ENCODE data around the gene DACH1. TPM values are rescaled to one million over a fixed set of nuclear protein-coding genes. Genes with fewer than 3 reads are reported as not detected.

Gene DACH1
- total RNA-seq, 1 experiment from 2014 or later, result 0.11 TPM

DNA sequence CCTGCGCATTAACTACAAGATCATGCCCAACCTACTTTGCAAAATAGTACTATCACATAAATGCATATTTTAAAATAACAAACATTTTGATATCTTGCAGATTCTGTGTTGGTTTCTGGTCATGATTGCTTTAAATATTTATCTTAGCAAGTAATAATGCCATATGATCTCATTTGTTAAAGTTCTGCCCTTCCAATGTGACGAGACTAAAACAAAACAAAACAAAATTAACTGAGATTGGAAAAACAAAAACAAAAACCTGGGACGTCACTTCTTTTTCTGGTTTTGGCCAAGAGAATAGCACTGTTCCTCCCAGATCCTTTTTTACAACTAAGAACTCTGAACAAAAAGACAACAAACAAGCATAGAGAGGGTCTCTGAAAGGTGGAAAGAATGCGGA, 436.3 kb downstream of the DACH1 start:
- BruUV-seq (replicated peaks), result no TSS peak
- intact Hi-C loops (cut with micrococcal nuclease; ENCODE audit: unreplicated experiment), result no loop called here
- Histone ChIP-seq H3K4me3 (ENCODE audit: low read depth, low read length, poor library complexity, severe bottlenecking) (no peak overlapping the region), H3K27ac (ENCODE audit: low read depth, low read length, poor library complexity, severe bottlenecking) (no peak overlapping the region), H3K36me3 (ENCODE audit: insufficient read depth, low read length, poor library complexity, severe bottlenecking) (no peaks in the 10 kb centered on the region), H3K4me1 (ENCODE audit: insufficient read depth, low read length, poor library complexity, severe bottlenecking) (no peaks in the 10 kb centered on the region), H3K27me3 (replicated peaks; ENCODE audit: insufficient read depth, low read depth, low read length, poor library complexity) (no peaks in the 10 kb centered on the region), H3K9me3 (ENCODE audit: low read depth, low read length, poor library complexity, severe bottlenecking) (no peaks in the 10 kb centered on the region)
- no peak for DNase-seq (ENCODE audit: low spot score)
- TF ChIP-seq, protein P1, sequence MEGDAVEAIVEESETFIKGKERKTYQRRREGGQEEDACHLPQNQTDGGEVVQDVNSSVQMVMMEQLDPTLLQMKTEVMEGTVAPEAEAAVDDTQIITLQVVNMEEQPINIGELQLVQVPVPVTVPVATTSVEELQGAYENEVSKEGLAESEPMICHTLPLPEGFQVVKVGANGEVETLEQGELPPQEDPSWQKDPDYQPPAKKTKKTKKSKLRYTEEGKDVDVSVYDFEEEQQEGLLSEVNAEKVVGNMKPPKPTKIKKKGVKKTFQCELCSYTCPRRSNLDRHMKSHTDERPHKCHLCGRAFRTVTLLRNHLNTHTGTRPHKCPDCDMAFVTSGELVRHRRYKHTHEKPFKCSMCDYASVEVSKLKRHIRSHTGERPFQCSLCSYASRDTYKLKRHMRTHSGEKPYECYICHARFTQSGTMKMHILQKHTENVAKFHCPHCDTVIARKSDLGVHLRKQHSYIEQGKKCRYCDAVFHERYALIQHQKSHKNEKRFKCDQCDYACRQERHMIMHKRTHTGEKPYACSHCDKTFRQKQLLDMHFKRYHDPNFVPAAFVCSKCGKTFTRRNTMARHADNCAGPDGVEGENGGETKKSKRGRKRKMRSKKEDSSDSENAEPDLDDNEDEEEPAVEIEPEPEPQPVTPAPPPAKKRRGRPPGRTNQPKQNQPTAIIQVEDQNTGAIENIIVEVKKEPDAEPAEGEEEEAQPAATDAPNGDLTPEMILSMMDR (conservative IDR thresholded peaks at IDR 0.05; ENCODE audit: low read depth, low read length), result no peak
- no peak for TF ChIP-seq EZH2 (IDR thresholded peaks at IDR 0.05; ENCODE audit: borderline replicate concordance, low read depth, low read length, poor library complexity, severe bottlenecking)
- ChIA-PET CTCF (no interaction called here), POLR2A (ENCODE audit: low non-redundant PET) (no interaction called here)

DNA sequence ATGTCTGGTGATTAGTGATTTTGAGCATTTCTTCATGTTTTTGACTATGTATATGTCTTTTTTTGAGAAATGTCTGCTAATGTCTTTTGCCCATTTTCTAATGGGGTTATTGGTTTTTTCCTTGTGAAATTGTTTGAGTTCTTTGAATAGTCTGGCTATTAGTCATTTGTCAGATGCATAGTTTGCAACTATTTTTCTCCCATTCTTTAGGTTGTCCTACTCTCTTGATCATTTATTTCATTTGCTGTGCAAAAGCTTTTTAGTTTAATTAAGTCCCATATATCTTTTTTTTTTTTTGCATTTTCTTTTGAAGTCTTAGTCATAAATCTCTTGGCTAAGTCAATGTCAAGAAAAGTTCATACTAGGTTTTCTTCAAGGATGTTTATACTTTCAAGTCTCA, 449.8 kb downstream of the DACH1 start:
- Histone ChIP-seq H3K4me1 (ENCODE audit: insufficient read depth, low read length, poor library complexity, severe bottlenecking) (no peaks in the 10 kb centered on the region), H3K27me3 (replicated peaks; ENCODE audit: insufficient read depth, low read depth, low read length, poor library complexity) (no peaks in the 10 kb centered on the region), H3K27ac (ENCODE audit: low read depth, low read length, poor library complexity, severe bottlenecking) (no peak overlapping the region), H3K4me3 (ENCODE audit: low read depth, low read length, poor library complexity, severe bottlenecking) (no peak overlapping the region), H3K36me3 (ENCODE audit: insufficient read depth, low read length, poor library complexity, severe bottlenecking) (no peaks in the 10 kb centered on the region), H3K9me3 (ENCODE audit: low read depth, low read length, poor library complexity, severe bottlenecking) (peaks cover 7% of the 10 kb centered on the region)
- POLR2A ChIA-PET (ENCODE audit: low non-redundant PET), result no interaction called here
- DNase-seq (ENCODE audit: low spot score), result no peak
- CTCF ChIA-PET, result no interaction called here
- intact Hi-C loops (cut with micrococcal nuclease; ENCODE audit: unreplicated experiment), result no loop called here
- TF ChIP-seq, protein P1 (conservative IDR thresholded peaks at IDR 0.05; ENCODE audit: low read depth, low read length), result no peak
- TF ChIP-seq EZH2 (IDR thresholded peaks at IDR 0.05; ENCODE audit: borderline replicate concordance, low read depth, low read length, poor library complexity, severe bottlenecking), result no peak
- no TSS peak for BruUV-seq (replicated peaks)

DNA sequence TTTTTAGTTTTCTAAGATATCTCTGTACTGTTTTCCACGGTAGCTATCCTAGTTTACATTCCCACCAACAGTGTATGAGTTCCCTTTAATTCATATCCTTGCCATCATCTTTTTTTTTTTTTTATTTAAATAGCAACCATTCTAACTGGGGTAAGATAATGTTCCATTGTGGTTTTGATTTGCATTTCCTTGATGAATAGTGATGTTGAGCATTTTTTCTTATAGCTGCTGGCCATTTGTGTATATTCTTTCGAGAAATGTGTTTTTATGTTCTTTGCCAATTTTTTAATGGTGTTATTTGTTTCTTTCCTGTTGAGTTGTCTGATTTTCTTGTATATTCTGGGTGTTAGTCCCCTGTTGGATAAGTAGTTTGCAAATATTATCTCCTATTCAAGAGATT, 454.8 kb downstream of the DACH1 start:
- TF ChIP-seq, protein P1 (conservative IDR thresholded peaks at IDR 0.05; ENCODE audit: low read depth, low read length), result no peak
- TF ChIP-seq EZH2 (IDR thresholded peaks at IDR 0.05; ENCODE audit: borderline replicate concordance, low read depth, low read length, poor library complexity, severe bottlenecking), result no peak
- Histone ChIP-seq H3K9me3 (ENCODE audit: low read depth, low read length, poor library complexity, severe bottlenecking) (no peaks in the 10 kb centered on the region), H3K27ac (ENCODE audit: low read depth, low read length, poor library complexity, severe bottlenecking) (no peak overlapping the region), H3K36me3 (ENCODE audit: insufficient read depth, low read length, poor library complexity, severe bottlenecking) (no peaks in the 10 kb centered on the region), H3K4me1 (ENCODE audit: insufficient read depth, low read length, poor library complexity, severe bottlenecking) (no peaks in the 10 kb centered on the region), H3K27me3 (replicated peaks; ENCODE audit: insufficient read depth, low read depth, low read length, poor library complexity) (no peaks in the 10 kb centered on the region), H3K4me3 (ENCODE audit: low read depth, low read length, poor library complexity, severe bottlenecking) (no peak overlapping the region)
- no TSS peak for BruUV-seq (replicated peaks)
- DNase-seq (ENCODE audit: low spot score), result no peak
- ChIA-PET CTCF (no interaction called here), POLR2A (ENCODE audit: low non-redundant PET) (no interaction called here)
- intact Hi-C loops (cut with micrococcal nuclease; ENCODE audit: unreplicated experiment), result no loop called here
